PC-3 (cell line): Measurements from ENCODE around the gene TMEM108. TPM values are rescaled to one million over a fixed set of nuclear protein-coding genes. Genes with fewer than 3 reads are reported as not detected.

Source experiments
- ATAC-seq: fragments of 200-7000 bp; cut with Tn5 transposase; 2 replicates; pipeline ENCODE4 v1.9.1; 2020; ENCODE audit warnings: mild to moderate bottlenecking, moderate library complexity
- BruUV-seq: library from RNA; stranded (reverse); fragments of 400-500 nt; replicated peaks from 2 replicates; lab custom pipeline; 2021; lab: Mats Ljungman, UMichigan
- CTCF ChIA-PET: fragments of 300-600 bp; sonication (Branson Sonifier 250); formaldehyde crosslinking; loops from one replicate; lab custom pipeline; 2022; ENCODE audit warnings: antibody characterized with exemption; lab: Charles Lee
- POLR2A ChIA-PET: fragments of 300-600 bp; sonication (Branson Sonifier 250); formaldehyde crosslinking; loops from one replicate; lab custom pipeline; 2022; ENCODE audit warnings: antibody characterized with exemption; ENCODE audit not compliant: unreplicated experiment; lab: Charles Lee
- DNase-seq: peaks from one replicate; pipeline ENCODE4 v3.0.0-alpha.2; 2015
- H2AFZ ChIP-seq: fragments of 300-600 bp; sonication (generic); 2 replicates; pipeline ENCODE4 v1.6.0; 2016; ENCODE audit warnings: antibody characterized with exemption, low read length
- H3F3A ChIP-seq: fragments of 300-600 bp; sonication (generic); one replicate; pipeline ENCODE4 v1.6.0; 2017; ENCODE audit warnings: antibody characterized with exemption, low read length, control low read depth, mild to moderate bottlenecking; ENCODE audit not compliant: unreplicated experiment
- H3K27ac ChIP-seq: fragments of 300-600 bp; sonication (generic); 2 replicates; pipeline ENCODE4 v1.5.1; 2016; ENCODE audit warnings: mild to moderate bottlenecking, low read length
- H3K27me3 ChIP-seq: fragments of 300-600 bp; sonication (generic); 2 replicates; pipeline ENCODE4 v1.6.1; 2016; ENCODE audit warnings: low read length, mixed read lengths
- H3K36me3 ChIP-seq: fragments of 300-600 bp; sonication (generic); 2 replicates; pipeline ENCODE4 v1.6.1; 2016; ENCODE audit warnings: low read depth, mixed run types, low read length, mixed read lengths
- H3K4me1 ChIP-seq: fragments of 300-600 bp; sonication (generic); 2 replicates; pipeline ENCODE4 v1.5.1; 2016; ENCODE audit warnings: low read length; ENCODE audit not compliant: insufficient read depth
- H3K4me2 ChIP-seq: fragments of 300-600 bp; sonication (generic); 2 replicates; pipeline ENCODE4 v1.6.0; 2016; ENCODE audit warnings: low read length
- H3K4me3 ChIP-seq: fragments of 300-600 bp; sonication (generic); 2 replicates; pipeline ENCODE4 v1.5.1; 2016; ENCODE audit warnings: mild to moderate bottlenecking, low read length, mixed read lengths
- H3K79me2 ChIP-seq: fragments of 300-600 bp; sonication (generic); 2 replicates; pipeline ENCODE4 v1.6.1; 2017; ENCODE audit warnings: low read length, mixed read lengths
- H3K9ac ChIP-seq: fragments of 300-600 bp; sonication (generic); 2 replicates; pipeline ENCODE4 v1.6.0; 2016; ENCODE audit warnings: mild to moderate bottlenecking, low read length
- H3K9me2 ChIP-seq: fragments of 300-600 bp; sonication (generic); replicated peaks from 2 replicates; pipeline ENCODE4 v1.6.1; 2016; ENCODE audit warnings: mixed run types, low read length, mixed read lengths
- H3K9me3 ChIP-seq: fragments of 300-600 bp; sonication (generic); 2 replicates; pipeline ENCODE4 v1.6.1; 2016; ENCODE audit warnings: low read length, mixed read lengths
- H4K20me1 ChIP-seq: fragments of 300-600 bp; sonication (generic); 2 replicates; pipeline ENCODE4 v1.6.1; 2016; ENCODE audit warnings: low read length, mixed read lengths
- EZH2 ChIP-seq: fragments of 300-600 bp; sonication (generic); IDR thresholded peaks from one replicate; pipeline ENCODE4 v1.6.1; 2017; ENCODE audit warnings: antibody characterized with exemption, mild to moderate bottlenecking, low read length; ENCODE audit not compliant: unreplicated experiment
- EZH2phosphoT487 ChIP-seq: fragments of 300-600 bp; sonication (generic); IDR thresholded peaks from 2 replicates; pipeline ENCODE4 v1.6.1; 2018; ENCODE audit warnings: mild to moderate bottlenecking, antibody characterized with exemption, low read length, borderline replicate concordance
- intact Hi-C: fragments of 100-400 bp; cut with micrococcal nuclease; formaldehyde crosslinking; loops from 2 replicates; pipeline ENCODE4 v1.9.0; 2023
- total RNA-seq: library from RNA; depleted of rRNA; stranded (reverse); fragments of >200 nt; gene quantifications from 2 replicates; pipeline ENCODE4 v1.2.3, GENCODE V29; 2014
- TF ChIP-seq, protein P1 (sequence below): fragments of 300-600 bp; sonication (generic); conservative IDR thresholded peaks from 2 replicates; pipeline ENCODE4 v1.5.1; 2017; ENCODE audit warnings: antibody characterized with exemption, low read depth, mild to moderate bottlenecking, low read length

TMEM108 gene
- total RNA-seq, 1 experiment from 2014 or later = not detected

GRCh38 chr3:133282236-133282635 is 244.0 kb downstream of the TMEM108 start:
- intact Hi-C loops = no loop called here
- H3K36me3 ChIP-seq = no peaks in the 10 kb centered on the region
- no peak overlapping the region for H3K4me2 ChIP-seq
- H3F3A ChIP-seq = no peaks in the 10 kb centered on the region
- BruUV-seq = no TSS peak
- H3K27me3 ChIP-seq = 0 out of 2 replicates have a peak, but pooled peaks cover 6% of the 10 kb centered on the region
- no peak overlapping the region for H3K27ac ChIP-seq
- TF ChIP-seq, protein P1, sequence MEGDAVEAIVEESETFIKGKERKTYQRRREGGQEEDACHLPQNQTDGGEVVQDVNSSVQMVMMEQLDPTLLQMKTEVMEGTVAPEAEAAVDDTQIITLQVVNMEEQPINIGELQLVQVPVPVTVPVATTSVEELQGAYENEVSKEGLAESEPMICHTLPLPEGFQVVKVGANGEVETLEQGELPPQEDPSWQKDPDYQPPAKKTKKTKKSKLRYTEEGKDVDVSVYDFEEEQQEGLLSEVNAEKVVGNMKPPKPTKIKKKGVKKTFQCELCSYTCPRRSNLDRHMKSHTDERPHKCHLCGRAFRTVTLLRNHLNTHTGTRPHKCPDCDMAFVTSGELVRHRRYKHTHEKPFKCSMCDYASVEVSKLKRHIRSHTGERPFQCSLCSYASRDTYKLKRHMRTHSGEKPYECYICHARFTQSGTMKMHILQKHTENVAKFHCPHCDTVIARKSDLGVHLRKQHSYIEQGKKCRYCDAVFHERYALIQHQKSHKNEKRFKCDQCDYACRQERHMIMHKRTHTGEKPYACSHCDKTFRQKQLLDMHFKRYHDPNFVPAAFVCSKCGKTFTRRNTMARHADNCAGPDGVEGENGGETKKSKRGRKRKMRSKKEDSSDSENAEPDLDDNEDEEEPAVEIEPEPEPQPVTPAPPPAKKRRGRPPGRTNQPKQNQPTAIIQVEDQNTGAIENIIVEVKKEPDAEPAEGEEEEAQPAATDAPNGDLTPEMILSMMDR = no peak
- ATAC-seq (no peak), DNase-seq (no peak)
- no peak overlapping the region for H2AFZ ChIP-seq
- no peaks in the 10 kb centered on the region for H3K79me2 ChIP-seq
- H3K4me3 ChIP-seq = no peak overlapping the region
- POLR2A ChIA-PET = no interaction called here
- CTCF ChIA-PET = no interaction called here
- no peaks in the 10 kb centered on the region for H3K4me1 ChIP-seq
- H4K20me1 ChIP-seq = no peaks in the 10 kb centered on the region
- no peaks in the 10 kb centered on the region for H3K9me3 ChIP-seq
- no peak overlapping the region for H3K9ac ChIP-seq
- no peaks in the 10 kb centered on the region for H3K9me2 ChIP-seq

- Histone ChIP-seq H3K4me2 (no peak overlapping the region), H2AFZ (no peak overlapping the region), H3K36me3 (no peaks in the 10 kb centered on the region), H3K9me2 (no peaks in the 10 kb centered on the region), H3K9me3 (no peaks in the 10 kb centered on the region), H4K20me1 (no peaks in the 10 kb centered on the region), H3K27me3 (0 out of 2 replicates have a peak, but pooled peaks cover 6% of the 10 kb centered on the region), H3K4me3 (no peak overlapping the region), H3K79me2 (no peaks in the 10 kb centered on the region), H3K9ac (no peak overlapping the region), H3F3A (no peaks in the 10 kb centered on the region), H3K4me1 (no peaks in the 10 kb centered on the region), H3K27ac (no peak overlapping the region)
- TF ChIP-seq, protein P1 = no peak
- TF ChIP-seq EZH2phosphoT487 (no peak), EZH2 (no peak)
- ChIA-PET POLR2A (no interaction called here), CTCF (no interaction called here)
- intact Hi-C loops = no loop called here
- DNase-seq (no peak), ATAC-seq (no peak)
- no TSS peak for BruUV-seq
Observed at GRCh38 chr3:133283958-133284807, 246.0 kb downstream of the TMEM108 start.

DNA sequence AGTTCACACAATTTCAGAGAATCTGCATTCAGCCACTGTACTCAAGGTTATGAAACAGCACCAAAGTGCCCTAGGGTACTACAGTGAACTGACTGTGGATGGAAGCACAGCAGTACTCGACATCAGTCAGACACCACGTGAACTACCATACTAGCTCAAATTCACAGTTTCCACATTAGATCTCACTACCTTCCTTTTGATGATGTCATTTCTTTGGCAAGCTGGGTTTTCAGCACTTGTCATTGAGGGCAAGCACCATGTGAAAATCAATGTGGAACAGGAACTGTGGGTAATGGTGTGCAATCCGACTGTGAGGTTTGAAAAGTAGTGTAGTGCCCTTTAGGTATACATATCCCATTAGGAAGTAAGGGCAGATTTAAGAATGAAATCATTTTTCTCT is 251.1 kb downstream of the TMEM108 start:
- Histone ChIP-seq H3K27ac (no peak overlapping the region), H2AFZ (no peak overlapping the region), H3F3A (no peaks in the 10 kb centered on the region), H3K4me1 (peaks cover under 1% of the 10 kb centered on the region; the same call in 1 of the 2 replicates), H3K9me2 (no peaks in the 10 kb centered on the region), H3K27me3 (no peaks in the 10 kb centered on the region), H3K4me2 (no peak overlapping the region), H4K20me1 (no peaks in the 10 kb centered on the region), H3K79me2 (no peaks in the 10 kb centered on the region), H3K9ac (no peak overlapping the region), H3K4me3 (no peak overlapping the region), H3K9me3 (no peaks in the 10 kb centered on the region), H3K36me3 (no peaks in the 10 kb centered on the region)
- intact Hi-C loops = no loop called here
- BruUV-seq = no TSS peak
- ATAC-seq (no peak), DNase-seq (no peak)
- TF ChIP-seq EZH2 = no peak
- POLR2A ChIA-PET = no interaction called here
- CTCF ChIA-PET = no interaction called here
